SK-N-SH (cell line): Measurements from ENCODE around the gene GARS1. TPM values are rescaled to one million over a fixed set of nuclear protein-coding genes. Genes with fewer than 3 reads are reported as not detected.
"Not testable (repeated sequence)": the region's sequence is repeated elsewhere in the genome, so short reads cannot be mapped to it uniquely, and the experiment has no call there.

Experiments used
- CTCF ChIA-PET: fragments of 300-600, 350-600 bp; formaldehyde crosslinking; extraction: SDS; loops from one replicate; lab custom pipeline; 2021; lab: Yijun Ruan, JAX
- POLR2A ChIA-PET: fragments of 350-600 bp; sonication (Branson Sonifier 250); formaldehyde crosslinking; extraction: SDS; loops from one replicate; lab custom pipeline; 2020; ENCODE audit warnings: antibody characterized with exemption, inconsistent platforms; lab: Yijun Ruan, JAX
- DNase-seq: peaks from one replicate; pipeline ENCODE4 v3.0.0; 2012
- H2AFZ ChIP-seq: fragments of 200-600 bp; sonication (generic); 2 replicates; pipeline ENCODE4 v1.8.1; 2016; ENCODE audit warnings: antibody characterized with exemption, mild to moderate bottlenecking, low read depth
- H3F3A ChIP-seq: fragments of 200-600 bp; sonication (generic); replicated peaks from 2 replicates; pipeline ENCODE3; 2016; ENCODE audit warnings: antibody characterized with exemption, mild to moderate bottlenecking; ENCODE audit not compliant: insufficient read depth
- H3K27ac ChIP-seq, 2 experiments: fragments of 200-500 bp in 1 of 2; fragments of 200-600 bp in 1 of 2; sonication (Bioruptor generic) in 1 of 2; sonication (generic), shearing (Covaris generic) in 1 of 2; 2 replicates each; pipeline versions ENCODE4 v1.5.1 to v1.6.1; 2014 to 2016; ENCODE audit warnings: low read depth in 2 of 2, inconsistent platforms in 1 of 2, low read length in 1 of 2, mild to moderate bottlenecking in 1 of 2, mixed read lengths in 1 of 2
- H3K27me3 ChIP-seq: fragments of 200-600 bp; sonication (generic), shearing (Covaris generic); 2 replicates; pipeline ENCODE4 v1.6.1; 2016; ENCODE audit warnings: mixed run types; ENCODE audit not compliant: insufficient read depth
- H3K36me3 ChIP-seq, 2 experiments: fragments of 200-500 bp in 1 of 2; fragments of 200-600 bp in 1 of 2; sonication (Bioruptor generic) in 1 of 2; sonication (generic) in 1 of 2; replicated peaks in 1 of 2; 2 replicates each; pipeline versions ENCODE3 to v1.5.1; 2014 to 2016; ENCODE audit warnings: low read length in 1 of 2, mild to moderate bottlenecking in 1 of 2; ENCODE audit not compliant: insufficient read depth in 2 of 2, control insufficient read depth in 1 of 2
- H3K4me1 ChIP-seq, 2 experiments: fragments of 200-500 bp in 1 of 2; fragments of 200-600 bp in 1 of 2; sonication (Bioruptor generic) in 1 of 2; sonication (generic), shearing (Covaris generic) in 1 of 2; 2 replicates each; pipeline versions ENCODE4 v1.5.1 to v1.6.1; 2014 to 2016; ENCODE audit warnings: low read depth in 1 of 2, low read length in 1 of 2, mixed run types in 1 of 2; ENCODE audit not compliant: insufficient read depth in 2 of 2, control insufficient read depth in 1 of 2
- H3K4me2 ChIP-seq: fragments of 200-600 bp; sonication (generic), shearing (Covaris generic); 2 replicates; pipeline ENCODE4 v1.6.1; 2017; ENCODE audit warnings: mixed run types
- H3K4me3 ChIP-seq, 2 experiments: fragments of 200-500 bp in 1 of 2; fragments of 200-600 bp in 1 of 2; sonication (Bioruptor generic) in 1 of 2; sonication (generic), shearing (Covaris generic) in 1 of 2; 2 replicates each; pipeline versions ENCODE4 v1.5.1 to v1.8.1; 2014 to 2016; ENCODE audit warnings: low read depth in 2 of 2, inconsistent platforms in 1 of 2, low read length in 1 of 2, mild to moderate bottlenecking in 1 of 2, mixed read lengths in 1 of 2, moderate library complexity in 1 of 2
- H3K79me2 ChIP-seq: fragments of 200-600 bp; sonication (generic); 2 replicates; pipeline ENCODE4 v1.8.1; 2017; ENCODE audit warnings: mild to moderate bottlenecking; ENCODE audit not compliant: insufficient read depth
- H3K9ac ChIP-seq: fragments of 200-600 bp; sonication (generic); 2 replicates; pipeline ENCODE4 v1.6.1; 2017; ENCODE audit warnings: mixed run types
- H3K9me2 ChIP-seq: fragments of 200-600 bp; sonication (generic); 2 replicates; pipeline ENCODE4 v1.6.1; 2017; ENCODE audit warnings: mixed run types
- H3K9me3 ChIP-seq: fragments of 200-600 bp; sonication (generic); 2 replicates; pipeline ENCODE4 v1.6.1; 2017; ENCODE audit warnings: mixed run types, mild to moderate bottlenecking, moderate library complexity
- H4K20me1 ChIP-seq: fragments of 200-600 bp; sonication (generic); 2 replicates; pipeline ENCODE4 v1.6.1; 2017; ENCODE audit warnings: mild to moderate bottlenecking, mixed run types; ENCODE audit not compliant: insufficient read depth
- ELF1 ChIP-seq: IDR thresholded peaks from 2 replicates; pipeline ENCODE4 v1.4.0; 2012
- FOXJ3 ChIP-seq: sonication (generic); formaldehyde crosslinking; IDR thresholded peaks from 2 replicates; pipeline ENCODE4 v1.5.1; 2020; ENCODE audit warnings: mild to moderate bottlenecking, missing genetic modification reagents
- GATA2 ChIP-seq: sonication (generic); formaldehyde crosslinking; IDR thresholded peaks from 2 replicates; pipeline ENCODE4 v1.5.0; 2020; ENCODE audit warnings: mild to moderate bottlenecking, missing genetic modification reagents
- NFIC ChIP-seq: IDR thresholded peaks from 2 replicates; pipeline ENCODE4 v1.4.0; 2012; ENCODE audit warnings: borderline replicate concordance
- NRF1 ChIP-seq: IDR thresholded peaks from 2 replicates; pipeline ENCODE4 v1.6.1; 2012; ENCODE audit warnings: low read depth, mild to moderate bottlenecking, low read length
- SMC3 ChIP-seq: IDR thresholded peaks from 2 replicates; pipeline ENCODE4 v1.6.1; 2012; ENCODE audit warnings: low read depth, low read length, improper control_type of control experiment
- TCF12 ChIP-seq: IDR thresholded peaks from 2 replicates; pipeline ENCODE4 v1.4.0; 2012
- WGBS: methylation state at CpG from one replicate; pipeline ENCODE4 v1.1.6; 2017; ENCODE audit warnings: low lambda C conversion rate; 5-methylcytosine and 5-hydroxymethylcytosine counted together
- polyA plus RNA-seq, 3 experiments: library from polyadenylated mRNA; depleted of rRNA; stranded (reverse); fragments of >200 nt; gene quantifications; 2 replicates each; pipeline ENCODE4 v1.2.3, GENCODE V29; 2012
- TF ChIP-seq, protein P1 (sequence below): fragments of 150-350 bp; IDR thresholded peaks from 2 replicates; pipeline ENCODE4 v1.6.1; 2017; ENCODE audit warnings: antibody characterized with exemption, low read length, low read depth, borderline replicate concordance
- TF ChIP-seq, protein P2 (sequence below): fragments of 200-600 bp; sonication (generic); IDR thresholded peaks from 2 replicates; pipeline ENCODE4 v1.6.1; 2017; ENCODE audit warnings: antibody characterized with exemption, mild to moderate bottlenecking, moderate library complexity
- TF ChIP-seq, protein P3 (sequence below): IDR thresholded peaks from 2 replicates; pipeline ENCODE4 v1.4.0; 2012; ENCODE audit warnings: low read depth

Gene GARS1
- polyA plus RNA-seq, 1 of the 3 experiments (the other 2 are of a cell fraction), result 301 TPM

DNA sequence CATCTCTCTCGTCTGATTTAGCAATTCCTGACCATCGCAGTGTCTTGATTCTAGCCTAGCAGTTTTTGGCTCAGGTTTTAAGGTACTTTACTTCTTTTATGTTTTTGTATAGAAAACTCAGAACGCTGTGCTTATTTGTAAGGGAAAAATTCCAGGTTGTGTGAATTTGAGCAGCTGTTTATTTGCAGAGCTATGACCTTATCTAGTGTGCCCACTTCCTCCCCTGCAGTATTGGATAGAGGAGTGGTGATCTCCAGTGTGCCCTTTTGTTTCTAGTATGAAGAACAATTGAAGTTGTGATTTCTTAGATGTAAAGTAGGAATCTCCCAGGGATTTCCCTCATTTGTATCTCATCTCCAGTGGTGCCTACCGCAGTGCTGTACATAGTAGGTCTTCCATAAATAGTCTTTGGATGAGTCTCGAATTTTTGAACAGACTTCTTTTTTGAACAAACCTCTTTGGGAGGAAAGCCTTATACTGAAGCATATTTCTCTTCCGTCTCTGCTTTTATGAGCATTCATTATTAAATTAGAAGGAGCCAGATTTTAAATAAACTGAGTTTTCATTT, 40.0 kb downstream of the GARS1 start:
- POLR2A ChIA-PET, result no interaction called here
- H3K9me3 ChIP-seq, result no peaks in the 10 kb centered on the region
- DNase-seq, result no peak
- no peaks in the 10 kb centered on the region for H3K4me1 ChIP-seq
- TF ChIP-seq, protein P1, sequence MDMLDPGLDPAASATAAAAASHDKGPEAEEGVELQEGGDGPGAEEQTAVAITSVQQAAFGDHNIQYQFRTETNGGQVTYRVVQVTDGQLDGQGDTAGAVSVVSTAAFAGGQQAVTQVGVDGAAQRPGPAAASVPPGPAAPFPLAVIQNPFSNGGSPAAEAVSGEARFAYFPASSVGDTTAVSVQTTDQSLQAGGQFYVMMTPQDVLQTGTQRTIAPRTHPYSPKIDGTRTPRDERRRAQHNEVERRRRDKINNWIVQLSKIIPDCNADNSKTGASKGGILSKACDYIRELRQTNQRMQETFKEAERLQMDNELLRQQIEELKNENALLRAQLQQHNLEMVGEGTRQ, result no peak
- TF ChIP-seq FOXJ3 (CRISPR knock-in tag), result no peak
- TF ChIP-seq NFIC, result no peak
- TF ChIP-seq ELF1, result no peak
- TF ChIP-seq GATA2 (CRISPR knock-in tag), result no peak
- no peak for TF ChIP-seq SMC3
- TF ChIP-seq NRF1, result no peak
- no peak overlapping the region for H3K4me2 ChIP-seq
- H3K79me2 ChIP-seq, result peaks cover 3% of the 10 kb centered on the region; the same call in 1 of the 2 replicates
- WGBS, result 97% methylated on average over 6 of the region's 6 CpGs
- peaks cover 7% of the 10 kb centered on the region for H4K20me1 ChIP-seq
- H2AFZ ChIP-seq, result no peak overlapping the region
- H3K9ac ChIP-seq, result no peak overlapping the region
- CTCF ChIA-PET, result interaction anchor here (0.8 to 1.3 kb wide), 2 partner anchors 17 to 48 kb away, joined by 3 to 4 read pairs; partner anchors contain the start of gene CRHR2
- no peaks in the 10 kb centered on the region for H3K9me2 ChIP-seq
- no peak overlapping the region for H3K27ac ChIP-seq
- H3K4me3 ChIP-seq, result no peak overlapping the region
- no peaks in the 10 kb centered on the region for H3K27me3 ChIP-seq
- H3F3A ChIP-seq, result peaks cover 9% of the 10 kb centered on the region
- peaks cover 65 to 67% of the 10 kb centered on the region in 2 experiments for H3K36me3 ChIP-seq

- Histone ChIP-seq H3K36me3 (peaks cover 55 to 56% of the 10 kb centered on the region in 2 experiments), H3K4me1 (no peaks in the 10 kb centered on the region), H3K4me3 (no peak overlapping the region), H3K9ac (no peak overlapping the region), H3K4me2 (no peak overlapping the region), H2AFZ (no peak overlapping the region), H3K9me2 (no peaks in the 10 kb centered on the region), H3K9me3 (no peaks in the 10 kb centered on the region), H3K27me3 (no peaks in the 10 kb centered on the region), H3K27ac (no peak overlapping the region), H3K79me2 (peaks cover 3% of the 10 kb centered on the region; the same call in 1 of the 2 replicates), H3F3A (peaks cover 9% of the 10 kb centered on the region), H4K20me1 (peaks cover 7% of the 10 kb centered on the region)
- TF ChIP-seq GATA2 (CRISPR knock-in tag), result no peak
- TF ChIP-seq, protein P2, sequence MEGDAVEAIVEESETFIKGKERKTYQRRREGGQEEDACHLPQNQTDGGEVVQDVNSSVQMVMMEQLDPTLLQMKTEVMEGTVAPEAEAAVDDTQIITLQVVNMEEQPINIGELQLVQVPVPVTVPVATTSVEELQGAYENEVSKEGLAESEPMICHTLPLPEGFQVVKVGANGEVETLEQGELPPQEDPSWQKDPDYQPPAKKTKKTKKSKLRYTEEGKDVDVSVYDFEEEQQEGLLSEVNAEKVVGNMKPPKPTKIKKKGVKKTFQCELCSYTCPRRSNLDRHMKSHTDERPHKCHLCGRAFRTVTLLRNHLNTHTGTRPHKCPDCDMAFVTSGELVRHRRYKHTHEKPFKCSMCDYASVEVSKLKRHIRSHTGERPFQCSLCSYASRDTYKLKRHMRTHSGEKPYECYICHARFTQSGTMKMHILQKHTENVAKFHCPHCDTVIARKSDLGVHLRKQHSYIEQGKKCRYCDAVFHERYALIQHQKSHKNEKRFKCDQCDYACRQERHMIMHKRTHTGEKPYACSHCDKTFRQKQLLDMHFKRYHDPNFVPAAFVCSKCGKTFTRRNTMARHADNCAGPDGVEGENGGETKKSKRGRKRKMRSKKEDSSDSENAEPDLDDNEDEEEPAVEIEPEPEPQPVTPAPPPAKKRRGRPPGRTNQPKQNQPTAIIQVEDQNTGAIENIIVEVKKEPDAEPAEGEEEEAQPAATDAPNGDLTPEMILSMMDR, result no peak
- TF ChIP-seq, protein P3, sequence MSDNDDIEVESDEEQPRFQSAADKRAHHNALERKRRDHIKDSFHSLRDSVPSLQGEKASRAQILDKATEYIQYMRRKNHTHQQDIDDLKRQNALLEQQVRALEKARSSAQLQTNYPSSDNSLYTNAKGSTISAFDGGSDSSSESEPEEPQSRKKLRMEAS, result no peak
- no peak for TF ChIP-seq TCF12
- TF ChIP-seq, protein P1, result no peak
- no peak for DNase-seq
- ChIA-PET CTCF (interaction anchor here (0.7 to 1.3 kb wide), 2 partner anchors 46 to 118 kb away, joined by 3 to 4 read pairs; partner anchors contain the start of gene CRHR2), POLR2A (no interaction called here)
- WGBS, result 91% methylated on average over 6 of the region's 6 CpGs
Measured at GRCh38 chr7:30635798-30636197, 41.1 kb downstream of the GARS1 start.

GRCh38 chr7:30642322-30642721, 47.6 kb downstream of the GARS1 start:
- WGBS, result 97% methylated on average over 14 of the region's 29 CpGs
- not testable (repeated sequence) for H3K9ac ChIP-seq

More at GRCh38 chr7:30642322-30642721, 47.6 kb downstream of the GARS1 start:
- H4K20me1 ChIP-seq, H3K4me2 ChIP-seq, H2AFZ ChIP-seq, H3K9me2 ChIP-seq, POLR2A ChIA-PET, H3K27me3 ChIP-seq, H3F3A ChIP-seq, H3K79me2 ChIP-seq, DNase-seq, H3K4me3 ChIP-seq, H3K9me3 ChIP-seq, H3K27ac ChIP-seq, H3K4me1 ChIP-seq, CTCF ChIA-PET: not testable (repeated sequence)
- peaks cover 14 to 20% of the 10 kb centered on the region in 2 experiments for H3K36me3 ChIP-seq
